HG03432 (cell line): ENCODE data around the gene AKNA.

Experiments used
- ATAC-seq: cut with Tn5 transposase; IDR thresholded peaks from one replicate; pipeline ENCODE4 v1.9.1; 2021; ENCODE audit warnings: mild to moderate bottlenecking, moderate library complexity; ENCODE audit not compliant: unreplicated experiment

AKNA gene, protein sequence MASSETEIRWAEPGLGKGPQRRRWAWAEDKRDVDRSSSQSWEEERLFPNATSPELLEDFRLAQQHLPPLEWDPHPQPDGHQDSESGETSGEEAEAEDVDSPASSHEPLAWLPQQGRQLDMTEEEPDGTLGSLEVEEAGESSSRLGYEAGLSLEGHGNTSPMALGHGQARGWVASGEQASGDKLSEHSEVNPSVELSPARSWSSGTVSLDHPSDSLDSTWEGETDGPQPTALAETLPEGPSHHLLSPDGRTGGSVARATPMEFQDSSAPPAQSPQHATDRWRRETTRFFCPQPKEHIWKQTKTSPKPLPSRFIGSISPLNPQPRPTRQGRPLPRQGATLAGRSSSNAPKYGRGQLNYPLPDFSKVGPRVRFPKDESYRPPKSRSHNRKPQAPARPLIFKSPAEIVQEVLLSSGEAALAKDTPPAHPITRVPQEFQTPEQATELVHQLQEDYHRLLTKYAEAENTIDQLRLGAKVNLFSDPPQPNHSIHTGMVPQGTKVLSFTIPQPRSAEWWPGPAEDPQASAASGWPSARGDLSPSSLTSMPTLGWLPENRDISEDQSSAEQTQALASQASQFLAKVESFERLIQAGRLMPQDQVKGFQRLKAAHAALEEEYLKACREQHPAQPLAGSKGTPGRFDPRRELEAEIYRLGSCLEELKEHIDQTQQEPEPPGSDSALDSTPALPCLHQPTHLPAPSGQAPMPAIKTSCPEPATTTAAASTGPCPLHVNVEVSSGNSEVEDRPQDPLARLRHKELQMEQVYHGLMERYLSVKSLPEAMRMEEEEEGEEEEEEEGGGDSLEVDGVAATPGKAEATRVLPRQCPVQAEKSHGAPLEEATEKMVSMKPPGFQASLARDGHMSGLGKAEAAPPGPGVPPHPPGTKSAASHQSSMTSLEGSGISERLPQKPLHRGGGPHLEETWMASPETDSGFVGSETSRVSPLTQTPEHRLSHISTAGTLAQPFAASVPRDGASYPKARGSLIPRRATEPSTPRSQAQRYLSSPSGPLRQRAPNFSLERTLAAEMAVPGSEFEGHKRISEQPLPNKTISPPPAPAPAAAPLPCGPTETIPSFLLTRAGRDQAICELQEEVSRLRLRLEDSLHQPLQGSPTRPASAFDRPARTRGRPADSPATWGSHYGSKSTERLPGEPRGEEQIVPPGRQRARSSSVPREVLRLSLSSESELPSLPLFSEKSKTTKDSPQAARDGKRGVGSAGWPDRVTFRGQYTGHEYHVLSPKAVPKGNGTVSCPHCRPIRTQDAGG (N-terminal part only)

DNA sequence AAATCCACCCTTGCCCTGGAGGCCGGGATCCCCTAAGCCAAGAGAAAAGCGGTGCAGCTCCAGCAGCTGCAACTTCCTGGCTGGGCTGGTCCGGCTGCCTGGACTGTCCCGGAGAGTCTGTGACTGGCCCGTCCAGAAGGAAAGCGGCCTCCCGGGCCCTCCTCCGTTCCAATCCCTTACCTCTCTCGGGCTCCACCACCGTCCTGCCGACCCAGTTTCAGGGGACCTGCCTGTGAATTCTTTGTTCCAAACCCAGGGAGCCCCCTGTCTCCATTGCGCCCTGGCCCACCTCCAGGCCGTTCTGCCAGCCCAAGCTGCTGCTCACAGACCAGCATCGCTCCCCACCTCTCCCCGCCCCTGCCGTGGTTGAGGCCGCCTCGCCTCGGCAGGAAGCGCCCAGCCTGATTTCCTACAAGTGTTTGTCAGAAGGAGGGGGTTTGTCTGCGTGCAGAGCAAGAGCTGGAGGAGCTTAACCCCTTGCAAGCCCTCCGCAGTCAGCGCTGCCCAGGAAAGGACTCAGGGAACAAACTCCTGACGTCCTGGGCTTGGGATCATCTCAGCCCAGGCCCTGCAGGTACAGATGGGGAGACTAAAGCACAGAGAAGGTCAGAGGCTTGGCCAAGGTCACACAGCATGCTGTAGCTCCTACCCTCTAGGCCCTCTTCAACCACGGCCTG, at the start of gene AKNA:
AKNA (minus strand) TSS at position 303 of the 677 bp plus-strand sequence. CDS start 6,649 bp downstream, outside the sequence.
- ATAC-seq, result peak; percentile 35

DNA sequence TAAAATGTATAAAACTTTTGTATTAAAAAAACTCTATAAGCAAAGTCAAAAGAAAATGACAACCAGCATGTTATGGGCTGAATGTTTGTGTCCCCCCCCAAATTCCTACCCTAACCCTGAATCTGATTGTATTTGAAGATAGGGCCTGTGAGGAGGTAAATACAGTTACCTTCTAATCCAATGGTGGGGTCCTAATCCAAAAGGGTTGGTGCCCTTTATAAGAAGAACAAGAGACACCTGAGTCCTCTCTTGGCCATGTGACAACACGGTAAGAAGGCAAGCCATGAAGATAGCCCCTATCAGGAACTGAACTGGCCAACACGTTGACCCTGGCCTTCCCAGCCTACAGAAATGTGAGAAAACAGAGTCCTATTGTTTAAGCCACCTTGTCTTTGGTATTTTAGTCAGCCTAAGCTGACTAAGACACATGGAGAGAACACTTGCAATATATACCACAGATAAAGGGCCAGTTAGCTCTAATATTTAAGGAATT, 49.7 kb upstream of the AKNA start:
- no peak for ATAC-seq

GRCh38 chr9:114434878-114435311, 47.1 kb upstream of the AKNA start:
- ATAC-seq, result peak; percentile 43

- no peak for ATAC-seq
Measured at GRCh38 chr9:114433720-114434255, 46.0 kb upstream of the AKNA start.

- no peak for ATAC-seq
Measured at GRCh38 chr9:114433086-114433485, 45.3 kb upstream of the AKNA start.

DNA sequence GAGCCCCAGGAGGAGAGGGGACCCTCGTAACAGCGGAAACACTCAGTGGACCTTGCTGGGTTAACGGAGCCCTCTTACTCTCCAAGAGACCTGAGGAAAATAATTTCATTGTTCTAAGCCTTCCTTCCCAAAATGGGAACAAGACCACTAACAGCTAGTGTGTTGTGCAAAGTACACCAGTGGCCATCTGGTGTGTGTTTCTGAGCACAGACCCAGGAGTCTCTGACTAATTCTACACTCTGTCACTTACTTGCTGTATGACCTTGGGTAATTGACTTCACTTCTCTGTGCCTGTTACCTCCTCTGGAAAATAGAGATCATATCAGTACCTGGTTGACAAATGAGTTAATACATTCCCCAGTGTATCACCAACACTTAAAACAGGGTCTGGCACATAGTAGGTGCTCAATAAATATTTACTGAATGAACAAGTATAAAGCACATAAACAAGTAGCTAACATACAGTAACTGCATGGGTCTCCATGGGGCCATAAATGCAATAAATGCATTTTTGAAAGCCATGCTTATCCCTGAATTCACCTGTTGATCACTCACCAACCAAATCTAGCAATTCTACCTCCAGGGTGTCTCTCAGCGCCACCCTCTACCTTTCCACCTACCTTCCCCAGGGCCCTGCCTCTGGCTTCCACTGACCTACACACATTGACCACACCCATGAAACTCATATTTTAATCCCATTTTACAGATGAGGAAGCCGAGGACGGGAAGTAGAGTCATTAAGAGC, 44.7 kb upstream of the AKNA start:
- ATAC-seq, result no peak

- no peak for ATAC-seq
Measured at GRCh38 chr9:114431770-114432169, 44.0 kb upstream of the AKNA start.

DNA sequence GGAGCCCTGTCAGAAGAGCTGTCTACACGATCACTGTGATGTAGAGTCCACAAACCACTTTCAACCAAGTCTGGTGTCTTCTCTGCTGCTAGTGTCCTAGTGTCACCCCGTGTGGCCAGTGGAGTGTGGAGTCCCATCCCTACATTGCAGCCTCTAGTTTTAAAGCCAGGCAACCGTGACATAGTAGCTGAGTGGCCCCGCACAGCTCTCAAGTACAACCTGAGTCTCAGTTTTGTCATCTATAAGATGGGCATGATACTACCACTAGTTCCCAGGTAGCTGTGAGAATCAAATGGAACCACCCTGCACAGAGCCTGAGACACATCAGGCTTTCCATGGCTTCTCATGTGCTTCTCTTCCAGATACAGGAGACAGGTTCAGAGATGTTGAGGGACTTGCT, 43.2 kb upstream of the AKNA start:
- ATAC-seq, result no peak

GRCh38 chr9:114430457-114430856, 42.7 kb upstream of the AKNA start:
- no peak for ATAC-seq

GRCh38 chr9:114429488-114429887, 41.7 kb upstream of the AKNA start:
- ATAC-seq, result no peak

DNA sequence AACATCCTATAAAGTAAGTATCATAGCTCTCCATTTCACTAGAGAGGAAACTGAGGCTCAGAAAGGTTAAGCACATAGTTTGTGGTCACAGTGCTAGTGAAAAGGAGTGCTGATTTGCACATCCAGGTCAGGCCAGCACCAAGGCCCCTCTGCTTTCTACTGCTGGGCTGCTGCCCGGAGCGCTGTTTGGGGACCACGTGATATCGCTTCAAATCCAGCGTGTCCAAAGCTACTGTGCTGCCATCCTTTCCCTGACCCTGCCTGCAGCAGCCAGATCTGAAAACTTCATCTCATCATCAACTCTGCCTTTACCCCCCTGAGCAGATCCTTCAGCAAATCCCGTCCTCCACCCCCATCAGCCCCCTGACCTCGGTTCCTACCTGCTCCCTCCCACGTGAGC, 40.7 kb upstream of the AKNA start:
- ATAC-seq, result no peak

DNA sequence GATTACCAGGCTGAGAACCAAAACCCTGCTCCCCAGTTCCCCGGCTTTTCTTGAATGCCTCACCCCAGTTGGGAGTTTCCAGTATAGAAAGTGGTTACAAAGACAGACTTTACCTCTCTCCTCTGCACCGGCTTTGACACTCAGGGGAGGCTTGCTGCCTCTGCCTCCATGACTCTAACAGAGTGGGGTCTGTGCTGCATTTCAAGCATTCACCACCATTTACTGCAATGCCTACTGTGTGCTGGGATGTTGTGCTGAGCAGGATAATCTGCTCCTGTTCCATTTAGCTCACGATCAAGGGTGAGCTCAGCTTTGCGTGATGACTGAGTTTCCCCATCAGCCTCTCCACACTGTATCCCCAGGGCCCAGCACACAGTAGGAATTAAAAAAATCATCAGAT, 39.9 kb upstream of the AKNA start:
- ATAC-seq, result no peak

GRCh38 chr9:114426046-114426948, 38.5 kb upstream of the AKNA start:
- no peak for ATAC-seq

- ATAC-seq, result no peak
Measured at GRCh38 chr9:114425126-114425525, 37.3 kb upstream of the AKNA start.

- no peak for ATAC-seq
Measured at GRCh38 chr9:114424126-114424525, 36.3 kb upstream of the AKNA start.

- ATAC-seq, result no peak
Measured at GRCh38 chr9:114423181-114423580, 35.4 kb upstream of the AKNA start.

DNA sequence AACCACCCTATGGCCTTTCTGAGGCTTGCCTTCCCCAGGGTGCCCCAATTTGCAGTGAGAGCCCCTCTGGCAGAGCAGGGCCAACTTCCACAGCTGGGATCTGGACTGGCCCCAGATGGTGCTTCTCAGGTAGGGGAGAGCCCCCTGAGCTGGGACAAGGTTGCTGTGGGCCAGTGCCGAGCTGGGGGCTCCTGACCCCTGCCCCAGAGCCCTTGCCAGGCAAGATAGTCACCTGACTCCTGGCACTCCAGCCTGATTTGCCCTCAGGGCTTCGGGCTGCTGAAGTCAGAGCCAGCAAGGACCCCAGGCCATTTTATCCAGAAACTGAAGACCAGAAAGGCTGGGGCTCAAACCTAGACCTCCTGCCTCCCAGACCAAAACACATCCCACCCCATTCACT, 33.4 kb upstream of the AKNA start:
- ATAC-seq, result no peak

DNA sequence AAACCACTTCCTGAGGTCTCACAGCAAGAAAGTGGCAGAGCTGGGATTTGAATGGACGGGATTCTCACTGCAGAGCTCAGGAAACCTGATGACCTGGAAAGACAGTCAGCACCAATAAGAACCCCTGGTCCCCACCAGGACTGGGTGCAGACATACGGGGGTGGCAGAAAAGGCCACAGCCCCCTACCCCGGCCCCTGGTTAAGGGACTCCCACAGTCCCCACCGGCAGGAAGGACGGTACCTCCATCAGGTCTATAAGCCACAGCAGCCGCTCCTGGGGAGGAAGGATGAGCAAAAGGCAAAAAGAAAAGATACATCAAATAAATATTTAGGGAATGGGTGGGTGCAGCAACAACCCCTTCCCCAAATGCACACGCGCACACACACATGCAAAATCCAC, 32.0 kb upstream of the AKNA start:
- no peak for ATAC-seq
